GM12878 (cell line): ENCODE data around the gene APOM. TPM values are rescaled to one million over a fixed set of nuclear protein-coding genes. Genes with fewer than 3 reads are reported as not detected.

Experiments
- ATAC-seq: fragments of 200-7000 bp; cut with Tn5 transposase; 3 replicates; pipeline ENCODE4 v1.9.1; 2020; ENCODE audit warnings: mild to moderate bottlenecking, moderate library complexity
- BruUV-seq: library from RNA; stranded (reverse); fragments of 400-500 nt; replicated peaks from 2 replicates; lab custom pipeline; 2021; lab: Mats Ljungman, UMichigan
- CTCF ChIA-PET: fragments of 300-600 bp; sonication (Branson Sonifier 250); formaldehyde crosslinking; extraction: SDS; loops from one replicate; lab custom pipeline; 2021; ENCODE audit warnings: inconsistent platforms; lab: Yijun Ruan, JAX
- POLR2A ChIA-PET: fragments of 350-600 bp; formaldehyde crosslinking; extraction: SDS; loops from one replicate; lab custom pipeline; 2021; ENCODE audit warnings: inconsistent platforms; lab: Charles Lee
- RAD21 ChIA-PET: fragments of 300-600 bp; sonication (Branson Sonifier 250); formaldehyde crosslinking; loops from one replicate; lab custom pipeline; 2023; ENCODE audit warnings: antibody characterized with exemption; ENCODE audit not compliant: unreplicated experiment; lab: Charles Lee
- SMC1A ChIA-PET: fragments of 300-600 bp; sonication (Branson Sonifier 250); formaldehyde crosslinking; loops from one replicate; lab custom pipeline; 2023; ENCODE audit not compliant: unreplicated experiment, uncharacterized antibody; lab: Charles Lee
- DNase-seq: peaks from one replicate; pipeline ENCODE4 v3.0.0-alpha.2; 2011; ENCODE audit warnings: low read depth, low spot score
- FAIRE-seq: peaks from 3 replicates; lab custom pipeline; 2011; peaks lifted over from hg19 to GRCh38; lab: Jason Lieb, UNC
- H2AFZ ChIP-seq: 2 replicates; pipeline ENCODE4 v1.6.0; 2011; ENCODE audit warnings: low read depth, low read length, control low read depth; ENCODE audit not compliant: control insufficient read depth
- H3K27ac ChIP-seq: 2 replicates; pipeline ENCODE4 v1.5.1; 2011; ENCODE audit warnings: control low read depth; ENCODE audit not compliant: control insufficient read depth, insufficient read depth
- H3K27me3 ChIP-seq, 2 experiments: replicated peaks in 1 of 2; 2 replicates each; pipeline versions ENCODE4 v1.6.0 to v1.6.1; 2011; ENCODE audit warnings: low read length in 1 of 2; ENCODE audit not compliant: control insufficient read depth in 2 of 2, insufficient read depth in 2 of 2
- H3K36me3 ChIP-seq, 2 experiments: 2 replicates each; pipeline ENCODE4 v1.5.1; 2011; ENCODE audit warnings: low read length in 1 of 2; ENCODE audit not compliant: control insufficient read depth in 2 of 2, insufficient read depth in 2 of 2
- H3K4me1 ChIP-seq: 2 replicates; pipeline ENCODE4 v1.6.1; 2011; ENCODE audit warnings: mild to moderate bottlenecking, low read length, moderate library complexity, mixed read lengths; ENCODE audit not compliant: control insufficient read depth, insufficient read depth
- H3K4me2 ChIP-seq: 2 replicates; pipeline ENCODE4 v1.6.0; 2011; ENCODE audit warnings: control low read depth; ENCODE audit not compliant: control insufficient read depth, insufficient read depth
- H3K4me3 ChIP-seq: fragments of 200-600 bp; sonication (generic); 2 replicates; pipeline ENCODE4 v1.5.1; 2016
- H3K79me2 ChIP-seq: 2 replicates; pipeline ENCODE4 v1.6.0; 2011; ENCODE audit warnings: low read length; ENCODE audit not compliant: control insufficient read depth, insufficient read depth
- H3K9ac ChIP-seq: 2 replicates; pipeline ENCODE4 v1.8.0; 2011; ENCODE audit warnings: low read length, control low read depth, mixed read lengths; ENCODE audit not compliant: control insufficient read depth, insufficient read depth
- H3K9me3 ChIP-seq: replicated peaks from 3 replicates; pipeline ENCODE4 v1.5.1; 2011; ENCODE audit warnings: mild to moderate bottlenecking, low read length; ENCODE audit not compliant: control insufficient read depth, insufficient read depth
- H4K20me1 ChIP-seq: 2 replicates; pipeline ENCODE4 v1.6.0; 2011; ENCODE audit not compliant: control insufficient read depth, insufficient read depth
- BCLAF1 ChIP-seq: fragments of 450-650 bp; IDR thresholded peaks from 2 replicates; pipeline ENCODE4 v1.6.1; 2017; ENCODE audit warnings: antibody characterized with exemption, mild to moderate bottlenecking, moderate library complexity
- CBX3 ChIP-seq: fragments of 200-600 bp; sonication (generic); IDR thresholded peaks from 2 replicates; pipeline ENCODE4 v1.6.1; 2016; ENCODE audit warnings: low read depth, borderline replicate concordance
- CREM ChIP-seq: IDR thresholded peaks from 2 replicates; pipeline ENCODE4 v1.6.1; 2014; ENCODE audit warnings: antibody characterized with exemption, low read depth
- EZH2 ChIP-seq: IDR thresholded peaks from 2 replicates; pipeline ENCODE4 v1.6.1; 2012; ENCODE audit warnings: low read depth, mild to moderate bottlenecking, control low read depth, inconsistent platforms, low read length, borderline replicate concordance; ENCODE audit not compliant: control insufficient read depth
- NRF1 ChIP-seq: conservative IDR thresholded peaks from 2 replicates; pipeline ENCODE4 v1.6.1; 2011; ENCODE audit warnings: mild to moderate bottlenecking, low read depth, low read length, improper control_type of control experiment
- RBBP5 ChIP-seq: fragments of 200-600 bp; sonication (generic); conservative IDR thresholded peaks from 2 replicates; pipeline ENCODE4 v1.6.1; 2016
- SIN3A ChIP-seq: IDR thresholded peaks from 2 replicates; pipeline ENCODE4 v1.6.1; 2012; ENCODE audit warnings: low read depth, low read length, improper control_type of control experiment
- SKIL ChIP-seq: fragments of 450-650 bp; IDR thresholded peaks from 2 replicates; pipeline ENCODE4 v1.6.1; 2017; ENCODE audit warnings: mild to moderate bottlenecking, low read depth, inconsistent platforms; ENCODE audit not compliant: poor library complexity, severe bottlenecking
- SPI1 ChIP-seq: IDR thresholded peaks from 2 replicates; pipeline ENCODE4 v1.6.1; 2011; ENCODE audit warnings: low read depth, mild to moderate bottlenecking, low read length, moderate library complexity, borderline replicate concordance; ENCODE audit not compliant: insufficient read depth
- STAT3 ChIP-seq: IDR thresholded peaks from 2 replicates; pipeline ENCODE4 v1.6.1; 2011; ENCODE audit warnings: low read depth, low read length, improper control_type of control experiment
- WGBS: methylation state at CpG from one replicate; pipeline ENCODE4 v1.1.6; 2016; ENCODE audit warnings: low lambda C conversion rate; ENCODE audit not compliant: insufficient replicate concordance, insufficient coverage; ENCODE audit errors: missing lambda C conversion rate; 5-methylcytosine and 5-hydroxymethylcytosine counted together
- in situ Hi-C: fragments of 300-500 bp; cut with MboI; formaldehyde crosslinking; loops from 9 replicates; pipeline ENCODE4 v1.14.3; 2018; ENCODE audit warnings: mixed read lengths
- intact Hi-C: fragments of 100-400 bp; cut with micrococcal nuclease; formaldehyde crosslinking; loops from one replicate; pipeline ENCODE4 v1.14.2; 2022; ENCODE audit not compliant: unreplicated experiment
- polyA plus RNA-seq, 11 experiments: library from polyadenylated mRNA; depleted of rRNA in 4 of 11; unstranded in 6 of 11; stranded (reverse) in 5 of 11; fragments of >200 nt; fragmentation: Nextera tagmentation in 4 of 11; fragmentation: Illumina TruSeq in 1 of 11; extraction: Ambion mirVana in 4 of 11; extraction: Trizol in 1 of 11; gene quantifications; 1 replicate in 1 of 11; 2 replicates in 10 of 11; pipeline versions ENCODE4 v1.2.1 to v1.2.3, GENCODE V29; 2011 to 2016; ENCODE audit warnings: inconsistent platforms in 2 of 11, missing spikeins in 2 of 11, low read depth in 1 of 11
- total RNA-seq, 4 experiments: library from RNA; depleted of rRNA in 3 of 4; stranded (reverse); fragments of >200 nt in 3 of 4; fragmentation: Illumina TruSeq in 1 of 4; extraction: Trizol in 1 of 4; gene quantifications; 2 replicates each; pipeline versions ENCODE4 v1.2.1 to v1.2.3, GENCODE V29; 2013 to 2021

APOM gene
- total and polyA plus RNA-seq, 10 of the 15 experiments (the other 5 are each of a cell fraction or from before 2014, with no cell fraction given), result 4.0 to 14.1 (median 7.1) TPM

DNA sequence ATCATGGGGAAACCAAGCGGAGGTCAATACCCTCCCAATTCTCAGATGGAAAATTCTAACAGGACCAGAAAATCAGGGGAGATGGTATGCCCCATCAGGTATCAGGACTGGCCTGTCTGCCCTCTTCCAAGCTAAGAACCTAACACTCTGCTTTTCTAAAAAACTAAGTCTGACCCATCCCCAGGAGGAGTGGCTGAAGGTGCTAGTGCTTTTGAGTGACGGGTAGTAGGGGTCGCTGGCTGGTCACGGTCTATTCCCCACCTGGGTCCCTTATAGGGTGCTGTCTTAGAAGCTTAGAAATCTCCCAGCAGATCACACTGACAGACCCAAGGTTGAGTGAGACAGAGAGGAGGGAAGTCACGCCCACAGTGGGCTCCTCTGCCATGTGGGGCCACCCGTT, 37.8 kb downstream of the APOM start:
- RAD21 ChIA-PET, result no interaction called here
- 85% methylated on average over 6 of the region's 6 CpGs for WGBS
- TF ChIP-seq STAT3 (no peak), CBX3 (no peak), NRF1 (no peak), BCLAF1 (no peak), SIN3A (no peak), EZH2 (no peak), RBBP5 (no peak), SKIL (no peak), CREM (no peak), SPI1 (no peak)
- intact Hi-C loops (no loop called here), in situ Hi-C loops (no loop called here)
- FAIRE-seq, result no peak
- Histone ChIP-seq H3K27me3 (no peaks in the 10 kb centered on the region), H3K79me2 (no peaks in the 10 kb centered on the region), H3K27ac (no peak overlapping the region), H3K4me3 (no peak overlapping the region), H3K4me2 (no peak overlapping the region), H3K9ac (no peak overlapping the region), H3K36me3 (peaks cover 17 to 29% of the 10 kb centered on the region in 2 experiments), H3K9me3 (no peaks in the 10 kb centered on the region), H3K4me1 (no peaks in the 10 kb centered on the region), H2AFZ (no peak overlapping the region), H4K20me1 (no peaks in the 10 kb centered on the region)
- DNase-seq, result no peak
- SMC1A ChIA-PET, result interaction anchor here (0.6 to 1.7 kb wide), 4 partner anchors 9 to 601 kb away, joined by 3 read pairs; partner anchors contain the start of gene LY6G6F
- CTCF ChIA-PET, result interaction anchor here (0.7 to 2.1 kb wide), 2 partner anchors 10 to 13 kb away, joined by 3 to 4 read pairs; partner anchors contain the start of gene ABHD16A
- no TSS peak for BruUV-seq
- POLR2A ChIA-PET, result interaction anchor here (0.6 to 2.2 kb wide), 3 partner anchors 27 to 72 kb away, joined by 4 to 7 read pairs (median 5); no protein-coding TSS in a partner anchor
- no peak for ATAC-seq
